SK-N-SH treated with all-trans-retinoic acid at 6 μM for 48 hours (cell line): ENCODE results near the gene UBLCP1.

Source experiments
- ATAC-seq: fragments of 200-7000 bp; cut with Tn5 transposase; 3 replicates; pipeline ENCODE4 v1.9.1; 2020; ENCODE audit warnings: mild to moderate bottlenecking, moderate library complexity
- ARNTL ChIP-seq: fragments of 450-650 bp; formaldehyde crosslinking; IDR thresholded peaks from 2 replicates; pipeline ENCODE4 v1.5.0; 2020; ENCODE audit warnings: low read depth, mild to moderate bottlenecking, moderate library complexity, borderline replicate concordance
- BACH2 ChIP-seq: fragments of 250-450 bp; sonication (Bioruptor Pico); IDR thresholded peaks from 2 replicates; pipeline ENCODE4 v1.9.0; 2021; ENCODE audit warnings: mild to moderate bottlenecking, borderline replicate concordance
- CREB5 ChIP-seq: fragments of 250-450 bp; sonication (Bioruptor Pico); IDR thresholded peaks from 2 replicates; pipeline ENCODE4 v1.5.1; 2020; ENCODE audit warnings: low read depth, mild to moderate bottlenecking, moderate library complexity
- CSDC2 ChIP-seq: fragments of 250-450 bp; sonication (Bioruptor Pico); IDR thresholded peaks from 2 replicates; pipeline ENCODE4 v1.5.0; 2020; ENCODE audit warnings: mild to moderate bottlenecking, moderate library complexity
- CSRNP3 ChIP-seq: fragments of 250-450 bp; sonication (Bioruptor Pico); IDR thresholded peaks from 2 replicates; pipeline ENCODE4 v1.5.1; 2021; ENCODE audit warnings: mild to moderate bottlenecking, moderate library complexity
- GLIS3 ChIP-seq: fragments of 250-450 bp; sonication (Bioruptor Pico); IDR thresholded peaks from 2 replicates; pipeline ENCODE4 v1.5.0; 2020; ENCODE audit warnings: mild to moderate bottlenecking, moderate library complexity
- ISL1 ChIP-seq: fragments of 250-450 bp; sonication (Bioruptor Pico); IDR thresholded peaks from 2 replicates; pipeline ENCODE4 v2.1.2; 2022; ENCODE audit warnings: mild to moderate bottlenecking, moderate library complexity
- OSR1 ChIP-seq: fragments of 250-450 bp; sonication (Bioruptor Pico); IDR thresholded peaks from 2 replicates; pipeline ENCODE4 v1.8.0; 2022; ENCODE audit warnings: moderate library complexity, mild to moderate bottlenecking, inconsistent platforms
- PATZ1 ChIP-seq: fragments of 250-450 bp; sonication (Bioruptor Pico); IDR thresholded peaks from 2 replicates; pipeline ENCODE4 v1.8.0; 2020; ENCODE audit warnings: mild to moderate bottlenecking, moderate library complexity, borderline replicate concordance
- POU6F1 ChIP-seq: fragments of 250-450 bp; sonication (Bioruptor Pico); IDR thresholded peaks from 2 replicates; pipeline ENCODE4 v1.8.0; 2021; ENCODE audit warnings: low read depth, mild to moderate bottlenecking, moderate library complexity, borderline replicate concordance
- PPARA ChIP-seq: fragments of 250-450 bp; sonication (Bioruptor Pico); IDR thresholded peaks from 2 replicates; pipeline ENCODE4 v1.5.0; 2020; ENCODE audit warnings: mild to moderate bottlenecking, borderline replicate concordance
- RARB ChIP-seq: fragments of 250-450 bp; sonication (Bioruptor Pico); IDR thresholded peaks from 2 replicates; pipeline ENCODE4 v1.8.0; 2021; ENCODE audit warnings: mild to moderate bottlenecking, moderate library complexity
- SNAI2 ChIP-seq: fragments of 250-450 bp; sonication (Bioruptor Pico); IDR thresholded peaks from 2 replicates; pipeline ENCODE4 v1.5.0; 2020; ENCODE audit warnings: mild to moderate bottlenecking, moderate library complexity
- TCF4 ChIP-seq: fragments of 250-450 bp; sonication (Bioruptor Pico); IDR thresholded peaks from 2 replicates; pipeline ENCODE4 v1.8.0; 2021; ENCODE audit warnings: mild to moderate bottlenecking, moderate library complexity, borderline replicate concordance
- TOX ChIP-seq: fragments of 250-450 bp; sonication (Bioruptor Pico); IDR thresholded peaks from 2 replicates; pipeline ENCODE4 v1.8.0; 2021; ENCODE audit warnings: mild to moderate bottlenecking, moderate library complexity, borderline replicate concordance
- TSHZ2 ChIP-seq: fragments of 250-450 bp; sonication (Bioruptor Pico); IDR thresholded peaks from 2 replicates; pipeline ENCODE4 v1.5.0; 2020; ENCODE audit warnings: mild to moderate bottlenecking, moderate library complexity
- ZC3H10 ChIP-seq: fragments of 250-450 bp; sonication (Bioruptor Pico); IDR thresholded peaks from 2 replicates; pipeline ENCODE4 v1.5.1; 2021; ENCODE audit warnings: mild to moderate bottlenecking, moderate library complexity
- ZFP3 ChIP-seq: fragments of 250-450 bp; sonication (Bioruptor Pico); IDR thresholded peaks from 2 replicates; pipeline ENCODE4 v1.5.0; 2020; ENCODE audit warnings: mild to moderate bottlenecking, moderate library complexity
- ZFP30 ChIP-seq: fragments of 450-650 bp; formaldehyde crosslinking; IDR thresholded peaks from 2 replicates; pipeline ENCODE4 v1.5.0; 2022; ENCODE audit warnings: mild to moderate bottlenecking, moderate library complexity
- ZNF565 ChIP-seq: fragments of 450-650 bp; formaldehyde crosslinking; conservative IDR thresholded peaks from 2 replicates; pipeline ENCODE4 v1.5.0; 2020; ENCODE audit warnings: low read depth, mild to moderate bottlenecking, moderate library complexity
- ZNF70 ChIP-seq: fragments of 450-650 bp; formaldehyde crosslinking; IDR thresholded peaks from 2 replicates; pipeline ENCODE4 v1.5.0; 2020; ENCODE audit warnings: mild to moderate bottlenecking, moderate library complexity

Gene UBLCP1

GRCh38 chr5:159303286-159303685 lies 40.2 kb downstream of the UBLCP1 start:
- no peak for TF ChIP-seq ISL1 (CRISPR knock-in tag)
- TF ChIP-seq TCF4: no peak
- TF ChIP-seq CSDC2 (CRISPR knock-in tag): no peak
- no peak for TF ChIP-seq ZC3H10
- no peak for TF ChIP-seq ZNF565 (CRISPR knock-in tag)
- TF ChIP-seq BACH2 (CRISPR knock-in tag): no peak
- TF ChIP-seq TSHZ2 (CRISPR knock-in tag): no peak
- TF ChIP-seq OSR1: no peak
- no peak for TF ChIP-seq ARNTL (CRISPR knock-in tag)
- TF ChIP-seq CREB5 (CRISPR knock-in tag): no peak
- no peak for TF ChIP-seq PPARA (CRISPR knock-in tag)
- TF ChIP-seq TOX (CRISPR knock-in tag): no peak
- no peak for TF ChIP-seq GLIS3
- no peak for TF ChIP-seq PATZ1 (CRISPR knock-in tag)
- no peak for TF ChIP-seq SNAI2
- TF ChIP-seq POU6F1 (CRISPR knock-in tag): no peak
- TF ChIP-seq ZFP3 (CRISPR knock-in tag): no peak
- TF ChIP-seq CSRNP3 (CRISPR knock-in tag): no peak
- no peak for TF ChIP-seq RARB (CRISPR knock-in tag)
- no peak for TF ChIP-seq ZNF70
- no peak for ATAC-seq

GRCh38 chr5:159304961-159305595 lies 42.0 kb downstream of the UBLCP1 start:
- ATAC-seq: no peak
- TF ChIP-seq TCF4 (no peak), POU6F1 (CRISPR knock-in tag) (no peak), ZFP3 (CRISPR knock-in tag) (no peak), TSHZ2 (CRISPR knock-in tag) (no peak), CREB5 (CRISPR knock-in tag) (no peak), ARNTL (CRISPR knock-in tag) (no peak), ZNF70 (no peak), BACH2 (CRISPR knock-in tag) (no peak), CSDC2 (CRISPR knock-in tag) (no peak), PPARA (CRISPR knock-in tag) (no peak), GLIS3 (no peak), RARB (CRISPR knock-in tag) (no peak), ZFP30 (CRISPR knock-in tag) (no peak), ISL1 (CRISPR knock-in tag) (no peak), CSRNP3 (CRISPR knock-in tag) (no peak)
